HG03521 (cell line): ENCODE measurements around the gene RAB36.

Source experiments
- ATAC-seq: cut with Tn5 transposase; IDR thresholded peaks from one replicate; pipeline ENCODE4 v1.9.1; 2021; ENCODE audit warnings: mild to moderate bottlenecking, moderate library complexity; ENCODE audit not compliant: unreplicated experiment

The RAB36 gene

DNA sequence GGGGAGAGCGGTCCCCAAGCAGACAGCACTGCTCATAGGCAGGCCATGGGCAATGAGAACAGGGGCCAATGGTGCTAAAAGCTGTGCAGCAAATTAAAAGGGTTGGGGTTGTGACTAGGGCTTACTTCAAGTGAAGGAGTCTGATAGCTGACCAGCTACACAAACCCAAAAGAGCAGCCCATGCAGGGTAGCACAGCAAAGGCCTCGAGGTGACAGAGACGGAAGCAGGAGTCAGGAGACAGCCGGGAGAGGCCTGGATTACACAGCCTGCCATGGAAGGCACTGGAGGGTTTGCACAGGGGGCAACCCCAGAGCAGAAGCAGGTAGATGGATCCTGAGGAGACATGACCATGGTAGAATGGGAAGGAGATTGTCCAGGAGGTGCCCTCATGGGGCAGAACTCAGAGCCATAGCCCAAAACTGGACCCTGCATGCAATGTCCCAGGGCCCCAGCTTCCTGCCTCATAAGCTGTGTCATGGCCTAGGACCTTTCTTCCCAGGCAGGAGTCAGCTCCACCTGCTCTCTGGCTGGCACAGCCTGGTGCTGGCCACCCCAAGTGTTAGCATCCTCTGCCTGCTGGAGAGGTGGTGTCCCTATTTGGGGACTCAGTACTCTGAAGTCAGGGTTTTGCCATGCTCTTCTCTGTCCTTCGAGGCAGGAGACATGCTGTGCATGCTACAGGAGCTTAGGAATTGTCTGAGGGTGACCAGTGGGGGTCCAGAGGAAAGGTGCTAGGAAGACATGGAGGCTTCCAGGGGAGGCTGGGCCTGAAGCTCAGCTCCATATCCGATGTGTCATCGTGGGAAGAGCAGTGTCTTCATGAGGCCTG is 36.8 kb upstream of the RAB36 start:
- no peak for ATAC-seq

DNA sequence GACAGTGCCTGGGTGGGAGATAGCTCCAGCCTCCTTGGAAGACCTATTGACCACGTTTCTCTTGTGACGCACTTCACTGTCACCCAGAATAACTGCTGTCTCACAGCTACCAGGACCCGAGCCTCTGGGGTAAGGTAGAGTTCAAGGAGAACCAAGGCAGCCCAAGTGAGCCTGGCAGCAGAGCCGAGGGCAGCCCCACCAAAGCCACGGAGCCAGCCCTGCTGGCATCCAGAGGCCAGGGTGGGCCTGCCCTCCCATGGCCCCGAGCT is 36.3 kb upstream of the RAB36 start:
- ATAC-seq, result no peak

DNA sequence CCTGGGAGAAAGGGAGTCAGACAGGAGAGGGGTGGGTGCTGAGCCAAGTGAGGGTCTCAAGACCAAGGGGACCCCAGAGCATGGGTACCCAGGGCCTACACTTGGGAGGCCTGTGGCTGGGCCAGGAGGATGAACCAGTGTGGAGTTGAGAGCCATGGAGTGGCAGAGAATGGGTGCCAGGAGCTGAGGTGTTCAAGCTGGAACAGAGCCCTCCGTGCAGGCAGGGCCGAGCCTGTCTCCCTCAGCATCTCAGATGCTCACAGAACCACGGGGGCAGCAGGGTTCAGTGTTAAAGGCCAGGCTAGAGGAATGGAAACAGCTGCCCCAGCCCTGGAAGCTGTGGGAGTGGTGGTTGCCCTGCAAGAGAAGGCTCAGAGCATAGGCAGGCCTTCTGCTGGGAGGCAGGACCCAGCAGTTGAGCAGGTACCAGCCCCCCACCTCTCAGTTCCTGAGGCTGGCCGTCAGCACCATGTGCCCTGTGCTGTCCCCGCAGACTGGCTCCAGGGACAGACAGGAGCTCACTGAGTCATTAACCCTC is 35.8 kb upstream of the RAB36 start:
- ATAC-seq, result no peak

DNA sequence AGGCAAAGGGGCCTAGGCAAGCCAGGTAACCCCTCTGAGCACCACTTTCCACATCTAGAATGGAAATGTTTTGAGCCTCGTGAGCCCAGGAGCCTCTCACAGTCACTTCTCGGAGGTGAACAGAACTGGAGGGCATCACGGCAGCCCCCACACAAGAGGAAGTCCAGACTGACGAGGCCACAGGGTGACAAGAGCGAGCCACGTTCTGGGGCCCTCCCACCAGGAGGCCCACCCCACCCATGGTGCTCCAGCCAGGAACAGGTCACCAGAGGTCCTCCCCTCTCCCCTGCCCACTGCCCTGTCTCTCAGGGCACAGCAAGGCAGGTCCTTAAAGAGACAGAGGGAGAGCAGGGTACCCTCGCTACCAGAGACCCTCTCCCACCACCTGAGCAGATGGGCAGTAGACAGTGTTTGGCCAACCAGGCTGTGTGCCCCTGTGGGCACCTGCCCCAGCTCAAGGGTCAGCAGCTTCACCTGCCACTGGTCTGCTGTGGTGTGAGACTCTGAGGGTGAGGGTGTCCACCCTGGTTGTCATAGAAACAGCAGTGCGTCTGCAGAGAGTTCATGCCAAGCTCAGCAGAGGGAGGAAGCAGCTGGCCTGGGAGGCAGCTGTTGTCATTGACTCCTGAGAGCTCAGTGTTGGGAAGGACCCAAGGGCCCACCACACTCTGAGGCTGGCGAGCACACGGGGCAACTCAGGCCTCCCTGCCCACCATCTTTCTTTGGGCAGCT is 34.9 kb upstream of the RAB36 start:
- ATAC-seq, result no peak

DNA sequence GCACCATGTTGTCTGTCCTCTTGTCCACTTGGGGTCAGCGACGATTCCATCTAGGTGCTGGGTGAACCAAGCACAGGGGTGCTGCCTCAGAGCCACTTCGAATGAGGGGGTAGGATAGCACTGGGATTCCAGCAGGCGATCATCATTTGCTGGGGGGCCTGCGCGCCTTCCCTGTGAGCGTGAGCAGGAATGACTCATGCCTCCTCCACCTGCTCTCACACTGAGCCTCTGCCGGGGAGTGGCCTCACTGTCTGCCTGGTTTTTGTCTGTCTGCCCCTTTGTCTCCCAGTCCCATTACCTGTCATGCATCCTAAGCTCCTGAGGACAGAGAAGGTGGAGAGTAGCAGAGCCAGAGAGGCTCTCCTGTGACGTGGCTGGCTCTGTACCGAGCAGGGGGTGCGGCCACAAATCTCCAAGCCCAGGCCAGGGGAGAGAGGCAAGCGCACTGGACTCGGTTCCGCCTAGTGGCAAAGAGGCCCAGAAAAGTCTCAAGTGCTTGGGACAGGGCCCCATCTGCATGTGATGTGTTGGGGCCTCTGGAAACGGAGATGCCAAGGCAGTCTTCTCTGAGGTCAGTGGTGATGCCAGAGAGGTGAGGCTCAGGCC is 34.3 kb upstream of the RAB36 start:
- ATAC-seq, result no peak

DNA sequence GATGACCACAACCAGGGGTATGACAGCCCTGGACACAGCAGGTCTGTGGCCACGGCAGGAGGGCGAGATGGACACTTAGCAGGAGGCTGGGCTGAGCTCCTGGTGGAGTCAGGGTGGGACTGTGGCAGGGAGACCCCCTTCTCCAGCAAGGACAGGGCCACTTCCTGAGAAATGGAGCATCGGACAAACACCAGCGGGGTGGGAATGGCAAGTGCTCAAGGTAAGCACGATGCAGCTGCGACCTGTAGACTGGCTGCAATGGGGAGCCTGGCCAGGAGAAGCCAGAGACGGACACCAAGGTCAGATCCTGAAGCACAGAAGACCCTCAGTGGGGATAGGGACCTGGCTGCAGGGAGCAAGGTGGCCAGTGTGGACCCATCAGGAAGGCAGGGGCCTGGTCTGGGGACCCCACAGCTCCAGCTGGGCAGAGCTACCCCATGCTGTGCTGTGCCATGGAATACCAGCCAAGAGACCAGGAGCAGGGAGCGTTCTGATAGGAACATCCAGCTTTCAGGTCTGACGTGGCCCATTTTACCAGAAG is 32.7 kb upstream of the RAB36 start:
- ATAC-seq, result no peak

DNA sequence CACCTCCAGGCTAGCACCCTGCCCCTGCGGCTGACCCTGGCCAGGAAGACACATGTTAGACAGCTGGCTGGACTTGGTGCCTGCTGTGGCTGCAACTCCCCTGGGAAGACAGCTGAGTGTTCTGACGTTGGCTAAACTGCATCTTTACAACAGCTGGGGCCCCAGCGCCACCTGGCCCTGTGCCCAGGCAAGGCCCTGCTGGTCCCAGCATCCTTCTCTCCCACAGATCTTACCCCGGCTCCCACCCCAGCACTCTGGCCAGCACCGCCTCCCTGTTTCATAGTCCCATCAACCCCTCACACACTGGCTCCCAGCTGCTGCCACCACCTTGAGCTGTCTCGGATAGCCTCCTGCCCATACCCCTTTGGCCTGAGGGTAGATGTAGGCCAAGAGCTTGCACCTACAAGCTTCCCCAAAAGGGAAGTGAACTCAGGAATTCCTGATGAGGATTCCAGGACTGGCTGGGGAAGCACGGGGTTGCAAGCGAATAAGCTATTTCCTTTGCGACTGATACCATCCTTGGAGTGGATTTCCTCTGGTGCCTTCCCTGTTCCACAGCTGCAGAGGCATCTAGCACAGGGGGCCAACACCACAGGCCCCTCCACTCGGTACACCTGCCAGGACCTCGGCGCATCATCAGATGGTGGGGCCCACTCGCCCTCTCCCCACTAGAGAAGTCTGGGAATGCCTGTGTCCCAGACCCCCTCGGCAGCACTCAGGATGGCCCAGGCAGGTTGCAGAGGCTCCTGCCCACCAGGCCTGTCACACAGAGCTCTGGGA is 32.0 kb upstream of the RAB36 start:
- ATAC-seq, result no peak

DNA sequence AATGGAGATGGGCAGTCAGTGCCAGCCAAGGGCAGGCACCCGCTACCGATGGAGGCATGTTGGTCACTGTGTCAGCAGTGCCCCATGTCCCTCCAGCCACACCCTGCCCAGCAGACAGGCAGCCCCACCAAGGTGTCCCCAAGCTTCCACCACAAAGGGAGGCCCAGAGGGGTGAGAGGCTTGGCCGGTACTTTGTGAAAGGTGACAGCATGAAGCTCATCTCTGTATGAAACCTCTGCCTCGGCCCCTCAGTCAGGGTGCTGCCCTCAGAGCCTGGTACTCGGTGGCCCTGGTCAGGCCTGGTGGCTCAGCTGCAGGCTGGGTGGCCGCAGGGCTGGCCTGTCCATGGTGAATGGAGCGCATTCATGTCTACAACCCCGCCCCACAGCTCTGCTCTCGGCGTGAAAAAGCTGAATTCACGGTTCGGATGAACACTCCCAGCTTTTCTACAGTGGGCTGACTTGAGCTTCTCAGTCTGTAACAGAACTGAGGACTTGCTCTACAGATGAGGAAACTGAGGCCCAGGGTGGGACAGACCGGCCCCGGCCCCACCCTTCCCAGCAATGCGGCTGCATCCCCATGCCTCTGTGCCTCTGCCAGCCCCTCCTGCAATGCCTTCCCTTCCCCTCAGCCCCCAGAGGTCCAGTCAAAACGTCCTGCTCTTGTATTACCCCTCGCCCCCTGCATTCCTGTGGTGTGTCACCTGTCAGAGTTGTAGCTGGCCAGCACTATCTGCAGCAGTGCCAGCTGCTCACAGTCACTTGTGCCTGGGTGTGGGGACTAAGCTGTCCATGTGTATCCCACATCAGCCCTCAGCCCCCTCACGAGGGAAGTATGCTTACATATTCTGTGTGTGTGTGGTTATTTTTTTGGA is 31.2 kb upstream of the RAB36 start:
- no peak for ATAC-seq

DNA sequence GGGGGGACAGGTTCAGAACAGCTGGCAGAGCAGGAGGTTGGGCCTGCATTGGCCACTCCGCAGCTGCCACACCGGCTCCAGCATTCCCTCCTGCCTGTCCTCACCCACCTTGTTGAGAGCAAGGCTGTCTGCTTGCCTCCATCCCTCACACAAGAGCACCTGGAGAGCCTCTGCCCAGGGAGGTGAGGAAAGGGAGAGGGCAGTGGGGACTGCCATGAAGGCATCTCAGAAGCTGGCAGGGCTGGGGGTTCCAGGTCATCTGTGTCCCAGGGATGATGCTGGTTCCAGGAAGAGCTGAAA is 30.6 kb upstream of the RAB36 start:
- no peak for ATAC-seq

DNA sequence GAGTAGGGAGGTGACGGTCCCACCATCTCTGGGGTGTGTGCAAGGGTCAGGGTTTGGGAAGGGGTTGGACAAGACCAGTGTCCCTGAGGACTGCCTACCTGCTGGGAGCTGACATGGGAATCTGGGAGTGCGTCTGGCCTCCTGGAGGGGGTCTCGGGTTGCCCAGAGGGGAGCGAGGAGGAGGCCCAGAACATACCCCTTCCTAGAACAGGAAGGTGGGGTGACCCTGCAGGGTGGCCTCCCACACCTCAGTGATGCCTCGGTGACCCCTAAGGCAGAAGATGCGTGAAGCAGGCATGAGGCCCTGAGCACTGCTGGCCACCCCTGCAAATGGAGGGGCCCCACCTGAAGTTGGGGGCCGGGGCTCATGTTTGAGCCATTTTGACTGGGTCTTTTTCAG is 29.9 kb upstream of the RAB36 start:
- ATAC-seq, result no peak

DNA sequence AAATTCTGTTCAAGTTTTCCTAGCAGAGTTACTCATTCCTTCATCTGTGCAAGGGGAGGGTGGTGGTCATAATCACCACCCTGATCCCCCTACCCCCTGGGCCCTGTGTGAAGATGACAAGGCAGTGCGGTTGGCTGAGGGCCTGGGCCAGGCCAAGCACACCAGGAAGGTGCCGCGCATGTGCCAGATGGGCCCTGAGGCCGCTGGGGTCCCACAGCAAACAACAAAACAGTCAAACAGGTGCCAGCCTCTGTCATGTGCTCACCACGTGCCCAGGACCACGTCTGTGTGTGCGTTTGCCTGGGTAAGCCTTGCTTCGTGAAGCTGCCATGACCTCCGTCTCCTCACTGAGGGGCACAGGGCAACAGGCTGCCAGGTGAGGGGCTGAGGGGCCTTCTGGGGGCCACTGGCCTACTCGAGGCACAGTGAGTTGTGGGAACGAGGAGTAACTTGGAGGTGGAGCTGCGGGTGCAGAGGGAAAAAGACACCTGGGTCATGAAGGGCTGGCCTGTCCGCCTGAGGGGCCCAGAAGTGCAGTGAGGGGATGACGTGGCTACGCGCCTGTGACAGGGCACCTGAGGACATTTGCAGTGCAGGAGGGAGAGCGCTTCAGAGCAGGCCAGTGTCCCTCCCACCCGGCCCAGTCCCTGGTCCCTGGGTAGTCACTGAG is 29.3 kb upstream of the RAB36 start:
- ATAC-seq, result no peak

DNA sequence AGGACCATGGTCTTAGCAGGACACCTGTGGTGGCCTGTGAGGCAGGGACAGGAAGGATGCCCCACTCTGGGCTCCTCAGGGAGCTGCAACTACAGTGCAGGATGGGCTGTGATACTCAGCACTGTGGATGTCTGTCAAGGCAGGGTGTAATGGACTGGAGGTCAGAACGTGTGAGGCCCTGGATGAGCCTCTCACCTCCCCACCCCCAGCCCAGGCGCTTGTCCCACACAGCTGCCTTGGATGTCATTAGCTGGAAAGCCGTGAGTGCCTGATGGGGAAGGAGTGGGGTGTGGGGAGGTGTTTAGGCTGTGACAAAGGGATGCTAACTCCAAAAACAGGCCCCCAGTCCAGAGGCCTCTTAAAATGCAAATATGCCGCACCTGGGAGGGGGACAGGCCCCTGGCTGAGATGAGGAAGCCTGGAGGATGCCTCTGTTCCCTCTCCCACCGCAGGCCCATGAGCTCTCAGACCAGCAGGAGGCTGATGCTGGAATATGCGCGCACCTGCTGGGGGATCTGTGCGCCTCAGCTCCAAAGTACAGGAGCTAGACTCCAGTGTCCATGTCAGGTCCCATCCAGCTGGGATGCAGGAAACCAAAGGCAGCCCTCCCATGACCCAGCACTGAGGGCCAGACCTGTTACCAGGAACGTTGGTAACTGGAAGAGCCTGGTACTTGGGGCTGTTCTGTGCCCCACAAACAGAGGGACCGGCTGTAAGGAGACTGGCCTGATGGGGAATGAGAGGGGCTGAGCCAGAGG is 28.6 kb upstream of the RAB36 start:
- ATAC-seq, result no peak

DNA sequence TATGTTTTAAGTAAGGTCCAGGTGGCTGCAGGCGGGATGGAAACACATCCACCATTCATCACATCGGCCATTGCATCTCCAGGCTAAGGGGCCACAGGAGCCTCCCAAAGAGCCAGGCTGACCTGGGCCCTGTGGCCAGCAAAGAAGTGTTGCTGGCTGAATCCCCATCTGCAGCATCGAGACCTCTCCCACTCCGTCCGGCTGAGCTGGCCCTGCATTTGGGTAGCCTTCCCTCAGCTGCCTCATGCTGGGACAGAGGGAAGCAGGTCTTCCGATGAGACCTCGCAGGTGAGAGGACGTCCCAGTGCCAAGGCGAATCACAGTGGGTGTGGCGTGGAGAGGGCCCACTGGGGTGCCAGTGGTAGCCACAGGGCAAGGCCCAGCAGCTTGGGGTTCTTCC is 28.0 kb upstream of the RAB36 start:
- no peak for ATAC-seq

DNA sequence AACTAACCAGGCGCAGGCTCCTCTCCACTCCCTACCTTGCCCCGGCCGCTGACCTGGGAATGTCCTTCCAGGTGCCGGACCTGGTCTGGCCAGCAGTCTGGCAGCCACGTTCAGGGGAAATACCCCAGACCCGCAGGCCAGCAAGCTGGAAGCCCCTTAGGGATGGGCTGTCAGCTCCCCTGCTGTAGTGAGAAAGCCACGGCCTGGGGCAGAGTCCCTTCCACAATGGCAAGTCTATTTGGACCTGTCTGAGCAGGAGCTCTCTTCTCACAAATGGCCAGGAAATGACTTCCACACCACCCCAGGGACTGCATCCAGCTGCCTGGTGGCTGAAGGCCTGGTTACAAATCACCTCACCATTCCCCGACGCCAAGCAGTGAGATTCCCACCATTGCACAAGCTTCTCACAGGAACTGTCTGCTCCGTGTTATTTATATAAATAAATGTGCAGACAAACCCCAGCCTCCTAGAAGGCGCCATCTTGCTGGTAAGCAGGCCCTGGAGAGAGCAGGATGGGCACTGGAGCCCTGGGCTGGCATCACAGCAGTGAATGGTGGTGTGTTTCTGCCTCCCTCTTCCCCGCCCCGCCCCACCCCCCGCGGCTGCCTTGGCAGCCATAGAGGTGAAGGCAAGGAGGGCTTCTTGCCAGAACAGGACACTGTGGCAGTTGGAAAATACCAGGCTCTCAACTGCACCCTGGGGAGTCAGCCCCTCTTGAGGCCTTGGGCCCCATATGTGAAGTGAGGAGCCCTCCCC is 27.2 kb upstream of the RAB36 start:
- ATAC-seq, result no peak

DNA sequence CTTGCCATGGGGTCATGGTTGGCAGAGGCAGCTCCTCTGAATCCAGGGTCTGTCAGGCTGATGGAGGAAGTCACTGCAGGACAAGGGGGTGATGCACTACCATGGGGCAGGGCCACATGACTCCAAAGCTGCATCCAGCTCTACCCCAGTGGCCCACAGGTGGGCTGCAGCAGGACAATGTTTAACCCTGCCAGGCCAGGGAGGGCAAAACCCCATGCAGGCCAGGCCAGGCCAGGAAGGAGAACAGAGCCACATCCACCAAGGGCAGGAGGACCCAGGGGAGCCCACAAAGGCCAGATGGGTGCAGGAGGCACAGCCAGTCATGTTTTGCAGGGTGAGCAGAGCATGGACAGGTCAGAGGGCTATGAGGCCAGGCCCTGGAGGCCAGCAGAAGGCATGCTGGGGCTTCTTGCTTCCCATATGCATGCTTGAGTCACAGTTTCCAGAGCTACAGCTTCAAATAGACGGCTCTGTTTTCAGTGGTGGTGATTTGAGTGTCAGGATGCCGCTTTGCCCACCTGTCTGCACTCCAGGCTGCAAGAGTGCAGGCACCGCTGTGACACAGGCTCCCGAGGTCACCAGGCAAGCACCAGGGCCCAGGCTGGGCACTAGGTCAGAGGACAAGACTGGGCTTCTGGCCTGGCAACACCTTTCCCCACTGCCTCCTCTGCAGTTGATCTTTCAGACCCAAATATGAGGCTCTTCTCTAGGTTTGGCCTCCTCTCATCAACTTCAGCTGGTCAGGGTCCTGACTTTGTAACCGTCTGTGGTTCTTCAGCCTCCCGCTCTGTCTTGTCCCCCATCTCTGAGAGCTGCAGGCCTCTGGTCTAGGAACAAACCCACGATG is 26.4 kb upstream of the RAB36 start:
- no peak for ATAC-seq

DNA sequence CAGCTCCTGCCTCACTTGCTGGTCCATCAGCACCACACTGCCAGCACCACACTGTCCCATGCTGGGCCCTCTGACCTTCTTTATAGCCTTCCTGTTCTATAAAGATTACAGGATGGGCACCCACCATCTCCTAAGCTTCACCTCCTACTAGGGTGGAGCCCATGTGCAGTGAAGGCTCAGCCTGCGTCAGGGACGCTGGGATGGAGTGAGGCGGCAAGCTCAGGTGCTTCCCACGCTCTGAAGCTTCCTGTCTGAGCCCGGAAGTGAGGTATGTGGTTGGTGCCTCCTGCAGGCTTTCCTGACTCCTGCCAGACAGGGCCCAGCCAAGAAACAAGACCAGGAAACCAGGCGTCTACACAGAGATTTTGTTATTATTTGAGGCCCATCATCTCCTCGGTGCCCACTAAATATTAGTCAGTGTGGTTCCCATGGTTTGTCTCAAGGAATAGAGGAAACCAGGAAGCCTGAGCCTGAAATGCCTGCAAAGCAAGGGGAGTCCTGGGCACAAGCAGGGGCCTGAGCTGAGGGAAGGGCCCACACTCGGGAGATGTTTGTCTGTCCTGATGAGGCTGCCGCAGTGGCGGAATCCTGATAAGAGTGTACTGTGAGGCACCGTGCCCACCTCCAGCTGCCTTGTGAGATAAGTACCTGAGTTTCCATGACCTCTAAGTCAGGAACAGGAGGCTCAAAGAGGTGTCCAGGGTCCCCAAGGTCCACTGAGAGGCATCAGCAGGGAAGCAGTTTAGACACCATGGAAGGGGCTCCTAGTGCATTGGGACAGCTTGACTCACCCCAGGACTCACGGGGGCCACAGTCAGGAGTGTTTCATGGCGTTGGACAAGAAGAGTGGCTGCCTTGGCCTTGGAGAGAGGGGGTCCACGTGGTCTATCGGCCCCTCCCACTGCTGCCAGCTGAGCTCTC is 25.5 kb upstream of the RAB36 start:
- ATAC-seq, result no peak
